ENCODE data around the gene MTRF1L.

- TF ChIP-seq EZH2 (IDR thresholded peaks at IDR 0.05; ENCODE audit: low read length) (no peak), CTCF (optimal IDR thresholded peaks at IDR 0.05 in 1 of 3, IDR thresholded peaks at IDR 0.05 in 1 of 3, conservative IDR thresholded peaks at IDR 0.05 in 1 of 3; ENCODE audit: extremely low read depth in 1 of 3, insufficient read depth in 2 of 3, low read length in 3 of 3) (no peak)
Observed at GRCh38 chr6:152978058-152978457, 24.5 kb downstream of the MTRF1L start.

Data from keratinocyte (primary cell).